ENCODE data around the gene POM121L2.

DNA sequence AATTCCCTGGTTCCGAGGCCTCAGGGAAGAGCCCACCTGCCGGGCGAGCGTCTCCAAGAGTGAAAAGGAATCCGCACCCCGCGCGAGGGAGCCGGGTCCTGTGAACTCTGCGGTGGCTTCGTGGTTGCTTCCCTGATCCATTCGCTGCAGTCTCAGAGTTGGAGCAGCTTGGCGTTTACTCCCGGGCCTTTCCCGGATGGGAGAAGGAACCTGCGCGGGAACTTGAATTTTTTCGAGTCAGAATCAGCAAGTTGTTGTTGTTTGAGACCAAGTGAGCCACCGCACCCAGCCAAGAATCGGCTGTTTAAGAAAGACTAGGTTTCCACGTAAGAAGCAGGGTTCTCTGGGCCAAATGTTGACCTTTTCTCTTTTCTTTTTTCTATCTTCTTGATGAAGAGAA is 51.7 kb downstream of the POM121L2 start:
- TF ChIP-seq CTCF (conservative IDR thresholded peaks at IDR 0.05), result no peak
- TF ChIP-seq ZFX (IDR thresholded peaks at IDR 0.05), result no peak

All from C4-2B (cell line).